K562 (cell line): ENCODE measurements around the gene SHISA5.

Experiments used
- ADNP ChIP-seq: fragments of 200-800 bp; sonication (Bioruptor generic); IDR thresholded peaks from 2 replicates; pipeline ENCODE4 v1.6.1; 2016; ENCODE audit warnings: missing genetic modification characterization, missing compliant biosample characterization
- C11orf30 ChIP-seq: fragments of 450-650 bp; IDR thresholded peaks from 2 replicates; pipeline ENCODE4 v1.6.1; 2016; ENCODE audit warnings: low read depth, mild to moderate bottlenecking
- EGR1 ChIP-seq: fragments of 450-650 bp; conservative IDR thresholded peaks from 2 replicates; pipeline ENCODE4 v1.6.1; 2017; ENCODE audit warnings: mild to moderate bottlenecking
- PCBP2 ChIP-seq: fragments of 200-400 bp; formaldehyde crosslinking; IDR thresholded peaks from 2 replicates; pipeline ENCODE4 v1.6.1; 2018; ENCODE audit warnings: low read length, low read depth, mild to moderate bottlenecking, moderate library complexity; ENCODE audit not compliant: poor library complexity, severe bottlenecking
- SMARCA5 ChIP-seq: fragments of 450-650 bp; IDR thresholded peaks from 2 replicates; pipeline ENCODE4 v1.6.1; 2016
- ZNF354B ChIP-seq: fragments of 250-450 bp; sonication (Bioruptor Pico); IDR thresholded peaks from 2 replicates; pipeline ENCODE4 v1.4.0; 2020

- TF ChIP-seq ZNF354B (no peak), EGR1 (no peak), SMARCA5 (no peak), ADNP (no peak), C11orf30 (no peak), PCBP2 (no peak)
These were observed 29.4 kb downstream of the SHISA5 start for GRCh38 chr3:48474619-48475018.
